HL-60 (cell line): ENCODE results near the gene KIF4B.
"Not testable (repeated sequence)": the region's sequence is repeated elsewhere in the genome, so short reads cannot be mapped to it uniquely, and the experiment has no call there.

ENCODE experiments used
- GABPA ChIP-seq: IDR thresholded peaks from 2 replicates; pipeline ENCODE4 v1.6.1; 2012; ENCODE audit warnings: low read depth
- TF ChIP-seq, protein P1 (sequence below): IDR thresholded peaks from one replicate; pipeline ENCODE4 v1.5.1; 2011; ENCODE audit warnings: low read length, control low read depth, inconsistent platforms; ENCODE audit not compliant: insufficient read depth

DNA sequence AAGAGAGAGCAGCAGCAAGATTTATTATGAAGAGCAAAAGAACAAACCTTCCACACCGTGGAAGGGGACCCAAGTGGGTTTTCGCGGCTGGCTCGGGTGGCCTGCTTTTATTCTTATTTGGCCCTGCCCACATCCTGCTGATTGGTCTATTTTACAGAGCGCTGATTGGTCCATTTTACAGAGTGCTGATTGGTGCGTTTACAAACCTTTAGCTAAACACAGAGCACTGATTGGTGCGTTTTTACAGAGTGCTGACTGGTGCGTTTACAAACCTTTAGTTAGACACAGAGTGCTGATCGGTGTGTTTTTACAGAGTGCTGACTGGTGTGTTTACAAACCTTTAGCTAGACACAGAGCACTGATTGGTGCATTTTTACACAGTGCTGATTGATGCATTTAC lies 37.5 kb upstream of the KIF4B start:
- TF ChIP-seq, protein P1, sequence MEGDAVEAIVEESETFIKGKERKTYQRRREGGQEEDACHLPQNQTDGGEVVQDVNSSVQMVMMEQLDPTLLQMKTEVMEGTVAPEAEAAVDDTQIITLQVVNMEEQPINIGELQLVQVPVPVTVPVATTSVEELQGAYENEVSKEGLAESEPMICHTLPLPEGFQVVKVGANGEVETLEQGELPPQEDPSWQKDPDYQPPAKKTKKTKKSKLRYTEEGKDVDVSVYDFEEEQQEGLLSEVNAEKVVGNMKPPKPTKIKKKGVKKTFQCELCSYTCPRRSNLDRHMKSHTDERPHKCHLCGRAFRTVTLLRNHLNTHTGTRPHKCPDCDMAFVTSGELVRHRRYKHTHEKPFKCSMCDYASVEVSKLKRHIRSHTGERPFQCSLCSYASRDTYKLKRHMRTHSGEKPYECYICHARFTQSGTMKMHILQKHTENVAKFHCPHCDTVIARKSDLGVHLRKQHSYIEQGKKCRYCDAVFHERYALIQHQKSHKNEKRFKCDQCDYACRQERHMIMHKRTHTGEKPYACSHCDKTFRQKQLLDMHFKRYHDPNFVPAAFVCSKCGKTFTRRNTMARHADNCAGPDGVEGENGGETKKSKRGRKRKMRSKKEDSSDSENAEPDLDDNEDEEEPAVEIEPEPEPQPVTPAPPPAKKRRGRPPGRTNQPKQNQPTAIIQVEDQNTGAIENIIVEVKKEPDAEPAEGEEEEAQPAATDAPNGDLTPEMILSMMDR = not testable (repeated sequence)
- TF ChIP-seq GABPA = not testable (repeated sequence)
